ENCODE data around the gene UBAP1.
"Not testable (repeated sequence)": the region's sequence is repeated elsewhere in the genome, so short reads cannot be mapped to it uniquely, and the experiment has no call there.

UBAP1 gene

GRCh38 chr9:34246453-34246852 lies 67.6 kb downstream of the UBAP1 start:
- DNase-seq (ENCODE audit: extremely low read depth, low read depth): no peak
- TF ChIP-seq CTCF (IDR thresholded peaks at IDR 0.05; ENCODE audit: low read depth, low read length): no peak

GRCh38 chr9:34247782-34248181 lies 68.9 kb downstream of the UBAP1 start:
- not testable (repeated sequence) for DNase-seq (ENCODE audit: extremely low read depth, low read depth)

GRCh38 chr9:34249274-34249673 lies 70.4 kb downstream of the UBAP1 start:
- no peak for TF ChIP-seq CTCF (IDR thresholded peaks at IDR 0.05; ENCODE audit: low read depth, low read length)

GRCh38 chr9:34250721-34251120 lies 71.9 kb downstream of the UBAP1 start:
- no peak for TF ChIP-seq CTCF (IDR thresholded peaks at IDR 0.05; ENCODE audit: low read depth, low read length)
- no peak for DNase-seq (ENCODE audit: extremely low read depth, low read depth)

More at GRCh38 chr9:34249274-34249673, 70.4 kb downstream of the UBAP1 start:
- no peak for DNase-seq (ENCODE audit: extremely low read depth, low read depth)

- TF ChIP-seq CTCF (IDR thresholded peaks at IDR 0.05; ENCODE audit: low read depth, low read length): no peak
- no peak for DNase-seq (ENCODE audit: extremely low read depth, low read depth)
These were observed 73.2 kb downstream of the UBAP1 start for GRCh38 chr9:34252016-34252415.

- TF ChIP-seq CTCF (IDR thresholded peaks at IDR 0.05; ENCODE audit: low read depth, low read length): peak; percentile 95
- no peak for DNase-seq (ENCODE audit: extremely low read depth, low read depth)
These were observed 74.0 kb downstream of the UBAP1 start for GRCh38 chr9:34252670-34253459.

- TF ChIP-seq CTCF (IDR thresholded peaks at IDR 0.05; ENCODE audit: low read depth, low read length): peak; percentile 48
- DNase-seq (ENCODE audit: extremely low read depth, low read depth): no peak
These were observed 74.6 kb downstream of the UBAP1 start for GRCh38 chr9:34253460-34253837.
